Umbilical cord (tissue), 2 donors: ENCODE measurements around the gene ADCY7. TPM values are rescaled to one million over a fixed set of nuclear protein-coding genes. Genes with fewer than 3 reads are reported as not detected.

ENCODE experiments used
- DNase-seq: peaks from one replicate; pipeline ENCODE4 v3.0.0-alpha.2; 2015; ENCODE audit warnings: low spot score
- total RNA-seq: library from RNA; depleted of rRNA; stranded (reverse); fragments of >200 nt; gene quantifications from one replicate; pipeline ENCODE4 v1.2.3, GENCODE V29; 2014; ENCODE audit warnings: low replicate concordance; ENCODE audit not compliant: insufficient read depth

Gene ADCY7
- total RNA-seq, 1 donor from 2014 or later, result 29.4 TPM

GRCh38 chr16:50267651-50268050, 1.3 kb downstream of the ADCY7 start:
- no peak for DNase-seq

GRCh38 chr16:50268352-50268751, 2.0 kb downstream of the ADCY7 start:
- DNase-seq, result no peak

DNA sequence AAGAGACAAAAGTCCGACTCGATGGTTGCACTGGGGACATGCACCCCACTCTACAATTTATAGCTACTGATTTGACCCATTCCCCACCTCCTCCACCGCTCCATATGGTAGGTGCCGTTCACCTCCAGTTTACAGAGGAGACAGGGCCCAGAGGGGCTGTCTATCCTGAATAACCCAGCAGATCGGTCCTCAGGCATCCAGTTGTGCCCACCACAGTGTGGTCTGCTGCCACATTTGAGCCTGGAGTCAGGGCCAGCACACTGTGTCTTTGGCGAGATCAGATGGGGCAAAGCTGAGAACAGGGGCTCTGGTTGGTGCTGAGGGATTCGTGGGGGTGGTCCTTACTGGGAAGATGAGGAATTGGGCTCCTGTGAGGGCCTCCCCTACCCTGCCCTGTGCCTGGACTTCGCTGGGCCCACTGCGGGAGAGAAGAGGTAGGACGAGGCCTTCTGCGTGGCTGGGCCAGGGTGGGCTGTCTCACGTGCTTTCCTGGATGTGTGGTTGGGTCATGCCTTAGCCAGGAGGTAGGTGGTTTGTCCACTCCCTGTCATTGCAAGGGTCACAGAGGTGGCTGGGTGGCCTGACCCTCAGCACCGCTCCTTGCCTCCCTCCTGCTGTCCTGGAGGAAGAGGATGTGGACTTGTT, 2.8 kb downstream of the ADCY7 start:
- DNase-seq, result no peak

- DNase-seq, result no peak
Measured at GRCh38 chr16:50269769-50270509, 3.6 kb downstream of the ADCY7 start.

GRCh38 chr16:50270510-50271147, 4.3 kb downstream of the ADCY7 start:
- DNase-seq, result no peak

DNA sequence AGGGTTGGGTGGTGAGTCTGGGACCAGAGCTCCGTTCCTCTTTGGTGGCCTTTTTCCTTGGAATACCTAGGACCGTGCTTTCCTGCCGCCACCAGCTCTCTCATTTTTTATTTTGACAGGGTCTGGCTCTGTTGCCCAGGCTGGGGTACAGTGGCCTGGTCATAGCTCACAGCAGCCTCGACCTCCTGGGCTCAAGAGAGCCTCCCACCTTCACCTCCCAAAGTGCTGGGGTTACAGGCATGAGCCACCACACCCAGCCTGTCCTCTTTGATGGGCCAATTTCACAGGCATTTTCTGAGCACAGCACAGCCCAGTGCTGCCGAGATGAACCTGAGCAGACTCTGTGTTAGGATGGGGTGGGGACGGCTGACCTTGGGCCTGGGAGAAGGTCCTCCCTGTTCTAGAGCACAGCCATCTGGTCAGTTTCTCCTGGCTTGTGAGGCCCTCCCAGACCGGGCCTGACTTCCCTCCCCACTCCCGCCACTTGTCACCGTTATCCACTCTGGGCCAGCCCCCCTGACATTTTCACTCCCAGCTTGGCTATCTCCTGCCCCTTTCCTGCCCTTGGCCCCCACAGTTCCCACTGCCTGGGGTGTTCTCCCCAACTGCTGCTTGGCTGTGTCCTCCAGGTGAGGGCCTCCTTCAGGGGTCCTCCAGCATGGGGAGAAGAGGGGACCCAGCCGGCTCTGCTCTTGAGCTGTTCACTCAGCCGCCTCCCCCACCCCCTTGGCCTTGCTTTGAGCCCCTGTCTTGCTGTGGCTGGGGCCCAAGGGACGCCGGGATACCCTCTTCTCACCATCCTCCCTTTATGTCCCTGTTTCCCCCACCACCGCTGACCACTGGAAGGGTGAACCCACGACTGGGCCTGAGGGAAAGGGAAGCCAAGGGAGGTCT, 5.0 kb downstream of the ADCY7 start:
- DNase-seq, result no peak

- DNase-seq, result no peak
Measured at GRCh38 chr16:50272111-50272571, 5.8 kb downstream of the ADCY7 start.

DNA sequence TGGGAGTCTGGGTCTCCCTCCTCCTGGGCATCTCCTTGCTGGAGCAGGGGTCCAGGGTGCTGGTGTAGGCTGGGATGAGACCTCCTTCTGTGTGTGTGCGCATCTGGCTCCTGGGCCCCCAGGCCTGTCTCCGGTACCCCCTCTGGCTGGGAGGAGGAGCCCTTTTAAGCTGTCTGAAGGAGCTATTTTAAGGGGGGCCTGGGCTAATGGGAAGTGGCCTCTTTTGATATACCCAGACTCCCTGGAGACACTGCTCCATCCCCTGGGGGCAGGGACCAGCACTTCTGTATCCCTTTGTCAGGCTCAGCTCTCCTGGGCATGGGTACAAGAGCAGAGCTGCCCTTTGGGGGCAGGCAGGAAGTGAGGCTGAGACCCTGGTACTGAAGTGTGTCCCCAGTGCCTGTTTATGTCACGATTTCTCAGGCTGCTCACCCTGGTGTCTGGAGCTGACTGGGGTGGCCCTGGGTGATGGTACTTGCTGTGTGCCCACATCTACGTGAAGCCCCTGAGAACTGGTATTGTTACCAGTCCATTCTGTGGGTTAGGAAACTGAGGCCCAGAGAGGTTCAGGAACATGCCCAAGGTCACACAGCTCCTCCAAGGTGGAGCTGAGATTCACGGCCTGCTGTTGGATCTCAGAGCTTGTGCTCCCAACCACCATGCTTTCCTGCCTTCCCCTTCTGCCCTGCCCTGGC, 6.5 kb downstream of the ADCY7 start:
- DNase-seq, result no peak

DNA sequence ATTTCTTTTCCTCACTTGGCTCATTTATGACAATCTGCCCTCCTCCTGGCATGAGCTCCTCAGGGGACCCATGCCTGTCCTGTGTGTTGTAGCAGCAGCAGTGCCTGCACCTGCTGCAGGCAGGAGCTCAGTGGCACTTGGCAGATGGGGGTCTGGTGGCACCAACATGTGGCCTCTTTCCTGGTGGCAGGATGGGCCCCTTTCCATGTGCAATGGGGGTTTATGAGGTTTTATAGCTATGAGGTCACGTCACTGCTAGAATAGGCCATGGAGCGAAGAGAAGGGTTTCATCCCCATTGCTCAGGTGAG, 7.0 kb downstream of the ADCY7 start:
- no peak for DNase-seq

DNA sequence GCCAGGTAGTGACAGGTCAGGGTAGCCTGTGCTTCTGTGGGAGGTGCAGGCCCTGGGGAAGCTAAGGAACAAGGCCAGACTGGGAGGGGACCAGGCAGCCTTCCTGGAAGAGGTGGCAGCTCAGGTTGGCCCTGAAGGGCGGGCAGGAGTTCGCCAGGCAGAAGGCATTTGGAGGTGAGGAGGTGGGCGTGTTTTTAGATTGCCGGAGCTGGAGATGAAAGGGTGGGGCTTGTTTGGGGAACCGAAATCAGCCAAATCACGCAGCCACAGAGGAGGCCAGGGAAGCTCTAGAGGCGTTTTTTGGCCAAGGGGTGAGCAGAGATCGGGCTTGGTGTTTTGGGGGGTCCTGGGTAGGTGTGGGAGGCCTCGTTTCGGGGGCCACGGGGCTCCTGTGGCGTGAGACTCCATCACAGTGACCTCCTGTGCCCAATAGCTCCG, 7.6 kb downstream of the ADCY7 start:
- no peak for DNase-seq

DNA sequence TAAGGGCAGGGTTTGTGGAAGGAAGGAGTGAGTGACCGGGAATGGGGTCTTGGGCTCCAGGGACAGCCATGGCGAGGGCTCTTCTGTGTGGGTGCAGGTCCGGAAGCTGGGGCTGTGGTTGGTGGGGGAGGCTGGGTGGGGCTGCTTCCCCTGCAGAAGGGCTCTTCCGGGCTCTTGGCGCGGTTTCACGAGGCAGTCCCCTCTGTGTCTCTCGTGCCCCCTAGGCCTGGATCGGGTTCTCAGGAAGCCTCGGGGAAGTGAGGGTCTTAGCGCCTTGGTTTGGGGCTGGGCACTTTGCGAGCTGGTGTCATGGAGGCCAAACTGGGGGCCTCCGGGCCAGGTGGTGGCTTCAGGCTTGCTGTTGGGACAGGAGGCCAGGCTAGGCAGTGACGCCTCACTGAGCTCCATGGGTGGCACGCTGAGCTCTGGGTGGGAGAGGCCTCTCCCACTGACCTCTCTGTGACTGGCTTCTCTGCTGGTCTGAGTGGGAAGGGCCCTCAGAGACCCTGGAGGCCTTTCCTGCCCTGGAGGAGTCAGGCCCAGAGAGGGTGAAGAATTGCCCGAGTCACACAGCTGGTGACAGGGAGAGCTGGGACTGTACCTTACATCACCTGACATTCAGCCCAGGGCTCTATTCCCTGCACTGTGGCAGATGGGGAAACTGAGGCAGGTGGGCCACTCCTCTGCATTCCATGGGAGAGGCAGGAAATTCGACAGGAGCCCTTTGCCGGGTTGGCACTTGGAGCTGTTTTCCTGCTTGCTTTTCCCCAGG, 8.2 kb downstream of the ADCY7 start:
- DNase-seq, result no peak

DNA sequence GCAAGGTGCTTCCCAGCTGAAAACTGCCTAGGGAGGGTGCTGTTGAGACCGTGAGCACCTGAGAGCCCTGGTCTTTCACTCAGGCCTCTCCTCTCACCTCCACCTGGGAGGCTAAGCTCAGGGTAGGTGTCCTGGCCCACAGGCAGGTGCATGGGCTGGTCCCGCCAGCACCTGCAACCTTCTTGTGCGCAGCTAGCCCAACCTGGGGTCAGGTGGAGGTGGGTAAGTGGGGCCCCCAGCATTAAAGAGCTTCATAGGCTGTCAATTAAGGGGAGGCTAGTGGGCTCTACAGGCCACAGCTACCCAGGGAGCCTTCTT, 8.7 kb downstream of the ADCY7 start:
- no peak for DNase-seq

DNA sequence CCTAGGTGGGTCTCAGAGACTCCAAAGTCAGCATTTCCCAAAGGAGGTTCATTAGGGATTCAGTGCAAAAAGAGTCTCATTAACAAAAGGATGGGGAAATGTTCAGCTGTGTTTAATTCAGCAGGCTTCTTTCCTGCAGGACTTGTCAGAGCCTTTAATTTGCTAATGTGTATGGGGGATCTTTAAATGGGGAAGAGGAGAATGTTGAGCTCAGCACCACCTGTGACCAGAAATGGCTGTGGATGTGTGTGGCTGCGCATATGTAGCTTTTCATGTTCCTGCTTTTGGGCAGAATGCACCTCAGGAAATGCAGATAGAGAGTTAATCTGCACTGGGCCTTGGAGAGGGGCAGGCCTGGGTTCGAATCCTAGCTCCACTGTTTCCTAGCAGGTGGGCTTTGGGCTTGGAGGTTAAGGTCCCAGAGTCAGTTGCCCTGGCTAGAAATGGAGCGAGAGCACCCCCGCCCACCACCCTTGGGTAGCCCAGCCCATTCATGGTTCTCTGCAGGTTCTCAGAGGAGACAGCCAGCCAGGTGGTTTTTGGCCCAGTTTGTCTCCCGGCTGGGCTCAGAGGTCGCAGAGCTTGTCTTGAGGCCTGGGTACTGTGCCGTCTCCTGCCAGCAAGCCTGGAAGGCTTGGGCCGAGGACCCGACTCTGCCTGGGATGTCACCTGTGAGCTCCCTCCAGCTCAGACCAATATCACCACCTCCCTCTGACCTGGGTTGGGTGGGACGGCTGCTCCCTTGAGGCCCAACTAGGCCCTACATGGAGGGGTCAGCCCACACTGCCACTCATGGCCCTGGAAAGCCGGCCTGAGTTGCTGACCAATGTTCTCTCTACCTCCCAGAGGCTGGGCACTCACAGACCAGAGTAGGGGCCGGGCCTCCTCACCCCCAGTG, 9.3 kb downstream of the ADCY7 start:
- DNase-seq, result no peak

GRCh38 chr16:50276326-50276640, 9.9 kb downstream of the ADCY7 start:
- DNase-seq, result no peak

- DNase-seq, result no peak
Measured at GRCh38 chr16:50276801-50277555, 10.6 kb downstream of the ADCY7 start.

- no peak for DNase-seq
Measured at GRCh38 chr16:50278251-50278650, 11.9 kb downstream of the ADCY7 start.

DNA sequence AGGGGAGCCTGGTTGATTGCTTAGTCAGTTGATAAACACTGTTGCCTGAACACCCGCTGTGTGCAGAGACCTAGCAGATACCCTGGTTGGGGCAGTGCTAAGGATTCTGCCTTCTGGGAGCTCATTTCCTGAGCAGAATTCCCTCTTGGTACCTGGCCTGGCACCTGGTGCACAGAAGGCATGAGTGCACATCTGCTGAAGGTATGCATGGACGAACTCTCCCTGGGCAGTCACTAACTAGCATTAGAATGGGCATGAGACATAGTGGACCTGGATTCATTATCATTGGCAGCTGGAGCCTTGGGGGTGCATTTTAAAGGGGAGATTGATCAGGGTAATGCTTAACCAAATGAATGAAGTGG, 13.1 kb downstream of the ADCY7 start:
- DNase-seq, result no peak

DNA sequence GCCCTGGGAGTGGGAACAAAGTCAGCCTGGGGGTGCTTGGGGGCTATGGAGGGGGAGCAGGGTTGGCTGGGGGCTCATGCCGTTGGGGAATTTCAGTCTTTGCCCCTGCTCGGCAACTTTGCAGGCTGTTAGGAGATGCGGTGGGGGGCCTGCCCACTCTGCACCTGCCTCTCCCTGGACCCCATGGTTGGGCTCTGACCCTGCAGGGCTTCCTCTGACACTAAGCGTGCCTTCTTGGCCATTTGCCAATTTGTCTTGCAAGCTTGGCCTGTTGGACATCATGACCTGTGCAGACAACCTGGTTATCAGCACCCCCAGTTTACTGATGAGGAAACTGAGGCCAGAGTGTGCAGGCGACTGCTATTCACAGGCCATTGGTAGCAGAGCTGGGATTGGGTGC, 14.6 kb downstream of the ADCY7 start:
- DNase-seq, result no peak

- DNase-seq, result no peak
Measured at GRCh38 chr16:50281391-50282009, 15.1 kb downstream of the ADCY7 start.
